ENCODE data around the gene ZNF593. TPM values are rescaled to one million over a fixed set of nuclear protein-coding genes. Genes with fewer than 3 reads are reported as not detected.

ZNF593 gene
- total and polyA plus RNA-seq, 2 experiments from 2014 or later: 26.2 to 108 TPM

DNA sequence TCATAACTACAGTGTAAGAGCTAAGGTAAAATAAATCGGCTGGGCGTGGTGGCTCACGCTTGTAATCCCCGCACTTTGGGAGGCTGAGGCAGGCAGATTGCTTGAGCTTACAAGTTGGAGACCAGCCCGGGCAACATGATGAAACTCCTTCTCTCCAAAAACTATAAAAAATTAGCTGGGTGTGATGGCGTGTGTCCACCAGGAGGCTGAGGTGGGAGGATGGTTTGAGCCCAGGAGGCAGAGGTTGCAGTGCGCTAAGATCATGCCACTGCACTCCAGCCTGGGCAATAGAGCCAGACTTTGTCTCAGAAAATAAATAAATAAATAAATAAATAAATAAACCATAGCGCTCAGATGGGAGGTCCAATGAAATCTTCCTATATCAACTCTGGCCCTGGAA lies 27.5 kb upstream of the ZNF593 start:
- Histone ChIP-seq H3K4me3 (no peak overlapping the region), H3K4me2 (no peak overlapping the region), H4K20me1 (replicated peaks; ENCODE audit: insufficient read depth) (no peaks in the 10 kb centered on the region), H3K36me3 (ENCODE audit: insufficient read depth) (no peaks in the 10 kb centered on the region), H3K4me1 (ENCODE audit: insufficient read depth) (no peaks in the 10 kb centered on the region), H3K27me3 (ENCODE audit: insufficient read depth) (peaks cover 21% of the 10 kb centered on the region), H3F3A (replicated peaks; ENCODE audit: low read depth) (no peaks in the 10 kb centered on the region), H3K9me2 (ENCODE audit: insufficient read depth) (no peaks in the 10 kb centered on the region), H3K79me2 (replicated peaks; ENCODE audit: insufficient read depth) (no peaks in the 10 kb centered on the region), H2AFZ (no peak overlapping the region), H3K27ac (ENCODE audit: low read depth) (no peak overlapping the region)
- ATAC-seq (no peak), DNase-seq (ENCODE audit: low spot score) (no peak)
- H3K4me1 Mint-ChIP-seq: peaks cover 4% of the 10 kb centered on the region; the same call in 1 of the 3 replicates
- no peak overlapping the region for H3K27ac Mint-ChIP-seq
- no peaks in the 10 kb centered on the region for H3K36me3 Mint-ChIP-seq (ENCODE audit: low read depth)
- H3K27me3 Mint-ChIP-seq (ENCODE audit: insufficient read depth, low read depth, poor library complexity): peaks cover 17% of the 10 kb centered on the region
- H3K9me3 Mint-ChIP-seq: no peaks in the 10 kb centered on the region
- no peak overlapping the region for H3K4me3 Mint-ChIP-seq
- TF ChIP-seq, protein P1, sequence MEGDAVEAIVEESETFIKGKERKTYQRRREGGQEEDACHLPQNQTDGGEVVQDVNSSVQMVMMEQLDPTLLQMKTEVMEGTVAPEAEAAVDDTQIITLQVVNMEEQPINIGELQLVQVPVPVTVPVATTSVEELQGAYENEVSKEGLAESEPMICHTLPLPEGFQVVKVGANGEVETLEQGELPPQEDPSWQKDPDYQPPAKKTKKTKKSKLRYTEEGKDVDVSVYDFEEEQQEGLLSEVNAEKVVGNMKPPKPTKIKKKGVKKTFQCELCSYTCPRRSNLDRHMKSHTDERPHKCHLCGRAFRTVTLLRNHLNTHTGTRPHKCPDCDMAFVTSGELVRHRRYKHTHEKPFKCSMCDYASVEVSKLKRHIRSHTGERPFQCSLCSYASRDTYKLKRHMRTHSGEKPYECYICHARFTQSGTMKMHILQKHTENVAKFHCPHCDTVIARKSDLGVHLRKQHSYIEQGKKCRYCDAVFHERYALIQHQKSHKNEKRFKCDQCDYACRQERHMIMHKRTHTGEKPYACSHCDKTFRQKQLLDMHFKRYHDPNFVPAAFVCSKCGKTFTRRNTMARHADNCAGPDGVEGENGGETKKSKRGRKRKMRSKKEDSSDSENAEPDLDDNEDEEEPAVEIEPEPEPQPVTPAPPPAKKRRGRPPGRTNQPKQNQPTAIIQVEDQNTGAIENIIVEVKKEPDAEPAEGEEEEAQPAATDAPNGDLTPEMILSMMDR (conservative IDR thresholded peaks at IDR 0.05; ENCODE audit: low read depth in 2 of 2): no peak
- TF ChIP-seq REST (IDR thresholded peaks at IDR 0.05; ENCODE audit: unreplicated experiment) (no peak), POLR2AphosphoS5 (IDR thresholded peaks at IDR 0.05; ENCODE audit: low read depth) (no peak), CREB1 (CRISPR knock-in tag; IDR thresholded peaks at IDR 0.05; ENCODE audit: low read depth) (no peak), NANOG (IDR thresholded peaks at IDR 0.05; ENCODE audit: borderline replicate concordance) (no peak), STAT1 (IDR thresholded peaks at IDR 0.05; ENCODE audit: unreplicated experiment) (no peak), ZNF331 (CRISPR knock-in tag; IDR thresholded peaks at IDR 0.05; ENCODE audit: low read depth) (no peak), JUNB (IDR thresholded peaks at IDR 0.05; ENCODE audit: unreplicated experiment) (no peak), EZH2 (IDR thresholded peaks at IDR 0.05; ENCODE audit: low read depth, unreplicated experiment) (no peak), ETS1 (IDR thresholded peaks at IDR 0.05) (no peak), ZNF114 (CRISPR knock-in tag; IDR thresholded peaks at IDR 0.05) (no peak), ZNF462 (CRISPR knock-in tag; IDR thresholded peaks at IDR 0.05) (no peak), EZH2phosphoT487 (IDR thresholded peaks at IDR 0.05; ENCODE audit: unreplicated experiment) (no peak)
